Measurements from ENCODE around the gene COL15A1. TPM values are rescaled to one million over a fixed set of nuclear protein-coding genes. Genes with fewer than 3 reads are reported as not detected.

The COL15A1 gene
- total RNA-seq, 6 experiments from 2014 or later: 0.20 to 0.50 (median 0.32) TPM

DNA sequence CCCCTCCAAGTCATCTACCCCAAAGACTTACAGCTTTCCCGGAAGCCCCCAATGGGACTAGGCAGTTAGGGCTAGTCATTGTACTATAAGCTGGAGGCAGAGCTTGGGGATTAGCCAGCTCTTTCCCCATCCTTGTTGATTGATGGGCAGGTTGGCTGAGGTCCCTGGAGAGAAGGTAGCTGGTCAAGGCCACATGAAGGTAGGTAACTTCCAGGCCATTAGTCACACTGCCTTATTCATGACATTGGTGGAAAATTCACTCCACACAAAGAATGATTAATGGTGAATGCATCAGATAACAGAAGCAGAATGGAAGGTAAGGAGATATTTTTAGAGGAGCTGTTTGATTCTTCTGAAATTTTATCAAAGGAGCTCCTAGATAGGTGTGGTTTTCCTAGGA is 111.7 kb downstream of the COL15A1 start:
- no peak for DNase-seq
- peaks cover 95% of the 10 kb centered on the region for H3K4me1 Mint-ChIP-seq (ENCODE audit: low read depth)
- H3K4me3 Mint-ChIP-seq: no peak overlapping the region
- H3K27me3 Mint-ChIP-seq (ENCODE audit: insufficient read depth): no peaks in the 10 kb centered on the region; the same call in 1 of the 2 replicates
- no peak for TF ChIP-seq CTCF (IDR thresholded peaks at IDR 0.05)
- peaks cover 5% of the 10 kb centered on the region; the same call in 1 of the 2 replicates for H3K36me3 Mint-ChIP-seq (ENCODE audit: low read depth)
- H3K27ac Mint-ChIP-seq: peak overlapping the region; percentile 61
- peaks cover 13% of the 10 kb centered on the region for H3K9me3 Mint-ChIP-seq

DNA sequence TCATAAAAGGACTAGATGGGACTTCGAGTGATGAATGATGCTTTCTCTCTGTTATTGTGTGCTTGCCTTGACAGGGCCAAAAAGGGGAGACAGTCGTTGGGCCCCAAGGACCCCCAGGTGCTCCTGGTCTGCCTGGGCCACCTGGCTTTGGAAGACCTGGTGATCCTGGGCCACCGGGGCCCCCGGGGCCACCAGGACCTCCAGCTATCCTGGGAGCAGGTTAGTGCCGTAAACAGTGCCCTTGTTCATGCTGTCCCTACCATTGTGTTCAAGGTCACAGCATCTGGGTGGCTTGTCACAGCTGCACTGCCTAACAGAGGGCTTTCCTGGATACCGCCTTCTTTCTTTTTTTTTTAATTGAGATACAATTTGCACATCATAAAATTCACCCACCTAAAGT is 112.5 kb downstream of the COL15A1 start:
- Mint-ChIP-seq H3K4me1 (ENCODE audit: low read depth) (peaks cover 87% of the 10 kb centered on the region), H3K27me3 (ENCODE audit: insufficient read depth) (no peaks in the 10 kb centered on the region; the same call in 1 of the 2 replicates), H3K9me3 (peaks cover 13% of the 10 kb centered on the region), H3K27ac (peak overlapping the region; percentile 85; the same call in 1 of the 2 replicates), H3K36me3 (ENCODE audit: low read depth) (peaks cover 5% of the 10 kb centered on the region; the same call in 1 of the 2 replicates), H3K4me3 (no peak overlapping the region)
- no peak for TF ChIP-seq CTCF (IDR thresholded peaks at IDR 0.05)
- no peak for DNase-seq

DNA sequence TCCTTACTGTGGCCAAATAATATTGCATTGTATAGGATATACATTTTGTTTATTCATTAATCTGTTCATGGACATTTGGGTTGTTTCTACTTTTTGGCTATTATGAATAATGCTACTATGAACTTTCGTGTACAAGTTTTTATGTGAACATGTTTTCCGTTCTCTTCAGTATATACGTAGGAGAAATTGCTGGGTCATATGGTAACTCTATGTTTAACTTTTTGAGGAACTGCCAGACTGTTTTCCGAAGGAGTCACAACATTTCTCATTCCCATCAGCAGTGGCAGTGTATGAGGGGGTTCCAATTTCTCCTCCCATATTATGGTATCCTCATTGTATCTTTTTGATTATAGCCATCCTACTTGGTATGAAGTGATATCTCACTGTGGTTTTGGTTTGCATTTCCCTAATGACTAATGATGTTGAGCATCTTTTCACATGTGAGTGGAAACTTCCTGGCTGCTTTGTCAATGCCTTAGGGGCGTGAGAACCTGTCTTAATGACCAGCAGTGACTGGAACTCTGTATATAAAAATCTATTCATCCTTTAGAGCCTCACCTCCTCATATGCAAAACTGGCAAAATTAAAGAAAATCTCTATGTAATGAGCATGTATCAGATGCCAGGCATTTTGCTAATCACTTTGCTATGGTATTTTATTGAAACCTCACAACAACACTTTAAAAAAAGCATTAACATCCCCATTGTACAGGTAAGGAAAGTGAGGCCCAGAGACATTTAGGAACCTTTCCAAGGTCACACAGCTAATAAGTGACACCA is 113.4 kb downstream of the COL15A1 start:
- peaks cover 5% of the 10 kb centered on the region; the same call in 1 of the 2 replicates for H3K36me3 Mint-ChIP-seq (ENCODE audit: low read depth)
- peaks cover 78% of the 10 kb centered on the region for H3K4me1 Mint-ChIP-seq (ENCODE audit: low read depth)
- peaks cover under 1% of the 10 kb centered on the region for H3K27me3 Mint-ChIP-seq (ENCODE audit: insufficient read depth)
- H3K4me3 Mint-ChIP-seq: peak overlapping the region; percentile 74
- H3K27ac Mint-ChIP-seq: peak overlapping the region; percentile 85
- no peak for TF ChIP-seq CTCF (IDR thresholded peaks at IDR 0.05)
- DNase-seq: peak; percentile 89
- peaks cover 13% of the 10 kb centered on the region for H3K9me3 Mint-ChIP-seq

- Mint-ChIP-seq H3K4me1 (ENCODE audit: low read depth) (peaks cover 71% of the 10 kb centered on the region), H3K9me3 (peaks cover 13% of the 10 kb centered on the region), H3K27ac (peak overlapping the region; percentile 85), H3K4me3 (peak overlapping the region; percentile 74), H3K36me3 (ENCODE audit: low read depth) (peaks cover 5% of the 10 kb centered on the region; the same call in 1 of the 2 replicates), H3K27me3 (ENCODE audit: insufficient read depth) (peaks cover 3% of the 10 kb centered on the region)
- TF ChIP-seq CTCF (IDR thresholded peaks at IDR 0.05): no peak
- peak; percentile 63 for DNase-seq
Observed at GRCh38 chr9:99057665-99058625, 114.2 kb downstream of the COL15A1 start.
